Activated CD4-positive, alpha-beta T cell treated with anti-CD3 and anti-CD28 coated beads, Interleukin-2, Interleukin-4, amounts not matched to agents 100 ng/mL and 50 ng/mL, durations not matched to agents 16 hours and 8 hours (primary cell): ENCODE data around the gene NUDT15.
"Not testable (repeated sequence)": the region's sequence is repeated elsewhere in the genome, so short reads cannot be mapped to it uniquely, and the experiment has no call there.

Experiments
- DNase-seq: peaks from one replicate; pipeline ENCODE4 v3.0.0-alpha.2; 2020; ENCODE audit warnings: low spot score

NUDT15 gene

GRCh38 chr13:48037346-48038173 is at the start of gene NUDT15:
Gene NUDT15 (plus strand): TSS chr13:48037726. CDS start chr13:48037747, 21 bp downstream.
- DNase-seq, result peak; percentile 97

GRCh38 chr13:47990427-47990826 is 47.1 kb upstream of the NUDT15 start:
- DNase-seq, result no peak

GRCh38 chr13:47990920-47991466 is 46.5 kb upstream of the NUDT15 start:
- no peak for DNase-seq

GRCh38 chr13:47991859-47992258 is 45.7 kb upstream of the NUDT15 start:
- DNase-seq, result no peak

- DNase-seq, result no peak
Measured at GRCh38 chr13:47997384-47997783, 40.1 kb upstream of the NUDT15 start.

GRCh38 chr13:47999973-48000372 is 37.6 kb upstream of the NUDT15 start:
- DNase-seq, result no peak

GRCh38 chr13:48000559-48001113 is 36.9 kb upstream of the NUDT15 start:
- no peak for DNase-seq

- DNase-seq, result peak; percentile 92
Measured at GRCh38 chr13:48001114-48001881, 36.2 kb upstream of the NUDT15 start, which contains the start of gene SUCLA2. Gene SUCLA2 (minus strand): TSS chr13:48001273. CDS start chr13:48001269, 4 bp downstream.

- not testable (repeated sequence) for DNase-seq
Measured at GRCh38 chr13:48001999-48002398, 35.5 kb upstream of the NUDT15 start.

GRCh38 chr13:48004201-48004600 is 33.3 kb upstream of the NUDT15 start:
- no peak for DNase-seq

GRCh38 chr13:48006396-48006795 is 31.1 kb upstream of the NUDT15 start:
- no peak for DNase-seq

- DNase-seq, result no peak
Measured at GRCh38 chr13:48009284-48009683, 28.2 kb upstream of the NUDT15 start.

GRCh38 chr13:48010698-48011097 is 26.8 kb upstream of the NUDT15 start:
- DNase-seq, result no peak

GRCh38 chr13:48012668-48013067 is 24.9 kb upstream of the NUDT15 start:
- DNase-seq, result no peak

- DNase-seq, result no peak
Measured at GRCh38 chr13:48014359-48014758, 23.2 kb upstream of the NUDT15 start.

GRCh38 chr13:48018637-48019036 is 18.9 kb upstream of the NUDT15 start:
- no peak for DNase-seq

GRCh38 chr13:48019796-48020195 is 17.7 kb upstream of the NUDT15 start:
- no peak for DNase-seq

GRCh38 chr13:48028066-48028465 is 9.5 kb upstream of the NUDT15 start:
- no peak for DNase-seq

GRCh38 chr13:48029859-48030258 is 7.7 kb upstream of the NUDT15 start:
- DNase-seq, result no peak

- no peak for DNase-seq
Measured at GRCh38 chr13:48038761-48039160, 1.2 kb downstream of the NUDT15 start.

- no peak for DNase-seq
Measured at GRCh38 chr13:48040049-48040448, 2.5 kb downstream of the NUDT15 start.

GRCh38 chr13:48040896-48041295 is 3.4 kb downstream of the NUDT15 start:
- no peak for DNase-seq
